Measurements from ENCODE around the gene RASA3.
A peak's percentile ranks its signal among the peaks of the same experiment; 100 is the strongest.
"Not testable (repeated sequence)": the region's sequence is repeated elsewhere in the genome, so short reads cannot be mapped to it uniquely, and the experiment has no call there.

The RASA3 gene

DNA sequence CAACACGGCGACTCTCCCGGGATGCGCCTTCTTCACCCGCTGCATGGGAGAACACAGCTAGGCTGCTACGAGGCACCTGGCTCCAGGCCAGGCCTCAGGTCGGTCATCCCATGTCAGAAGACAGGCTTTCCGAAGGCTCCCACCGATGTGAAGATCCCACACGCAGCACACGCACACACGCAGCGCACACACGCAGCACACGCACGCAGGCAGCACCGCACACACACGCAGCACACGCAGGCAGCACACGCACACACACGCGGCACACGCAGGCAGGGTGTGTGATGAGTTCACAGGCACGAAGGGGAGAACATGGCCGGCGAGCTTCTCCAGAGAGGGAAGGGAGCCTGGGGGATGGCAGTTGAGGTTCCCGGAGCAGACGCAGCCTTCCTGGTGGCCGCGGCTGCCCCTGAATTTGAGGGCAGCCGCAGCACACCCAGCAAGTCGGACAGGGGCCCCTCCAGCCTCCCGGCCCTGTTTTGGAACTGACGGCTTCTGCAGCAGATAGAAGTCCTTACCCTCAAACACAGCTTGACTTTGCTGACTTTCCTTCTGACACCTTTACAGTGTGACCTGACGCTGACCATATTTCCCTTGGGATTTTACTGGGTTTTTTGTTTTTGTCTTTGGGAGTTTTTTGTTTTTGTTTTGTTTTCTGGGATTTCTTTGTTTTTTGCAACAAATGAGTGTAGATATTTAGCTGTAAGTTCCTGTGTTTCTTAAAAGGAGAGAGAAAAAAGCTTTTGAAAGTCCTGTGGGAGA is 55.9 kb downstream of the RASA3 start:
- DNase-seq = no peak

DNA sequence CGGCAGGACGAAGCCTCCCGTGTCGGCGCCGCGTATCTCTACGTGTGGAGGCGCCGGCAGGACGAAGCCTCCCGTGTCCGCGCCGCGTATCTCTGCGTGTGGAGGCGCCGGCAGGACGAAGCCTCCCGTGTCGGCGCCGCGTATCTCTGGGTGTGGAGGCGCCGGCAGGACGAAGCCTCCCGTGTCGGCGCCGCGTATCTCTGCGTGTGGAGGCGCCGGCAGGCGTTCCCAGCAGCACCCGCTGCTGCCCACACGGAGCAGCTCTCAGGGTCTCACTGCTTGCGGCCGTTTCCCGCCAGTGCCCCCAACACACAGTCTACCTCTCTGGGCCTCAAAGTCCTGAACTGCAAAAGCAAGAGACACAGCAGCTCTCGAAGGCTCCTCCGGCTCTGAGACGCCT is 56.6 kb downstream of the RASA3 start:
- DNase-seq = not testable (repeated sequence)

DNA sequence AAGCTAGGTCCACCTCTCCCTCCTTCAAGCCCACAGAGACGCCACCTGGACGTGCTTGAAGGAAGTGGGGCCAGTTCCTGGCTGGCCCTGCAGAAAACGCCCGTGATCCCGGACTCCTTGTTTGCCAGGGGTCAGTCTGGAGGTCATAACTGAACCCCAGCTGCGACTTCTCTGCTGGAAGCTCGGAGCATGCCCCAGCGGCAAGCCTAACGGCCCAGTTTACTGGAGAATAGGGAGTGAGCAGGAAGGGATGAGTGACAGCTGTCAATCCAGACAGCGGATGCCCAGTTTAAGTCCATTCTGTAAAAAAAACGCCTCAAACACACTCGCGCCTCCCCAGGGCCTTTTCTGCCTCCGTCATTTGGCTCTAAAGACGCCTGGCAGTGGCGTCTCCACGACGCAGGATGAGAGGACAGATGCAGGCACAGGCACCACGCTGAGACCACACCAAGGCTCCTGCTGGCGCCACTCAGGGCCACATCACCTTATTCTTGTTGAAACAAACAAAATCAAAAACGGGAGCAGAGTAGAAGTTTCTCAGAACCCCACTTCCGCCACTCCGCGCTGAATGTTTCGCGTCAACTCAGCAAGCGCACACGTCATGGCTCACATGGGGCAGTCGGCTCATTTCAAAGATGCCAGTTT is 57.6 kb downstream of the RASA3 start:
- DNase-seq = no peak

DNA sequence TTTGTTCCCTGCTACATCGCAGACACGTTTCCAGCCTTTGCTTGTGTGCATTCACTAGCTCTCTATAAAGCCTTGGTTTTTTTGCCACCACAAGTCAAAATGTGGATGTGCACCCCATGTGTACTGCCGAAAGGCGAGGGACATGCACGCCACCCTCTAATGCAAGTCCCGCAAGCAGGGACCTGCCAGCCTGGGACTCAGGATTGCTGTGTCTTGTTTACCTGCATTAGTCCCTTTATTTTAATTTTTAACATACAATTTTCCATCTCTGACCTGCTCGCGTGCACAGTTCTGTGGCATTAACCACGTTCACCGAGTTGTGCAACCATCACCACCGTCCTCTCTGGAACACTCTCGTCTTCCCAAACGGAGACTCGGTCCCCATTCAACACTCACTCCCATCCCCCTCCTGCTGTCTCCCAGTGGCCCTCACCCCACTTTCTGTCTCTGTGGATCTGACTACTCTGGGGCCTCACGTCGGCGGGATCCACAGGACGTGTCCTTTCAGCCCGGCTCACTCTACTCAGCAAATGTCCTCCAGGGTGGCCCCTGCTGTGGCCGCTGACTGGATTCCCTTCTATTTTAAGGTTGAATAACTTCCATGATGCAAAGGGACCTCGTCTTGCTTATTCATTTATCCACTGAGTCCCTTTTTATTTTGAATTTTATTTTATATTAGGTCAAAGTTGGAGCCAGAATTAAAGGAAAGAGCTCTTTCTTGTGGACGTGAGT is 58.4 kb downstream of the RASA3 start:
- no peak for DNase-seq

DNA sequence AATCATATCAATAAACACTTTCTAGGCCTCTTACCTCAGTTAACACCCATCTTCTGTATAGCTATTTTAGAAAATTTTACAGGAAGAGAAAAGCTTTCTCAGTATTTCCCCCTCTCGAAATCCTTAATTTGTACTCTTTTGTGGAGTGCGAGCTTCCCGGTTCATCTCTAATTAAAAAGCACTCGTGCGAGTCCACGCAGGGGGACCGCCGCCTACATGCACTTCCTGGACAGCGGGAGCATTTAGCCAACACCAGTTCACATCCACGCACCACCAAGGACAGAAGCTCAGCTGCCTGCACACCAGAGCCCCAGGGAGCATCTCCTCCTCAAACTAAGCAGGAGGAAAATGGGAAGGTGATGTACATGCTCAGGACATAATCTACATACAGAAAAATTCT is 60.0 kb downstream of the RASA3 start:
- no peak for DNase-seq

DNA sequence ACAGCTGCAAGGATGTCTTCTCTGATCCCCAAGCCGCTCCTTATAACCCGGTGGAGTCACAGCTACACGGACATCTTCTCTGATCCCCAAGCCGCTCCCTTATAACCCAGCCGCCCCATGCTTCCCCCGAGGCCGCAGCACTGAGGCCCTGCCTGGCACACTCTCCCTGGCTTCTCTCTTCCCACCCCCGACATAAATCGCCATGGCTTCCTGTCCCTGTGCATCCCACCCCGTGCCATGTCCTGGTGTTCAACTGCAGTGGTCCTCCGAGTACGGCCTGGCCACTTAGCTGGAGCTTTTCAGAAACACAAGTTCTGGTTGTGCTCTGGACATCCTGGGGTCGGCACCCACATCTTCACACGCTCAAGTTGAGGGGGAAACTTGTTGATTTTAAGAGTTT is 60.4 kb downstream of the RASA3 start:
- no peak for DNase-seq

DNA sequence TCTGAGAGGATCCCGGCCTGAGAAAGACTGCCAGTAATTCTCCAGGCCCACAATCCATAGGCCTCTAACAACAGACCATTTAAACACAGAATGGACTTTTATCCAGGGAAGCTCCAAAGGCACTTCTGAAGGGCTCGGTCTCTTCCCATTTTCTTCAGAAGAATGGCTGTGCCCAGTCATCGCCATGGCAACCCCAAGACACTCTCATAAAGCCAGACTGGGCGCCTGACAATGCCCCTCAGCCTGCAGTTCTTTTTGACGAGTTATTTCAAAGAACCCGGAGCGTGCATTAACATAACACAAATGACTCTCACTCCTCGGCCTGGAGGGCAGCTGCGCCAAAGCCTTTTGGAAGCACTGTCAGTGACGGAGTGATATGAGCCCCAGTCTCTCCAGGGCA is 61.0 kb downstream of the RASA3 start:
- no peak for DNase-seq

DNA sequence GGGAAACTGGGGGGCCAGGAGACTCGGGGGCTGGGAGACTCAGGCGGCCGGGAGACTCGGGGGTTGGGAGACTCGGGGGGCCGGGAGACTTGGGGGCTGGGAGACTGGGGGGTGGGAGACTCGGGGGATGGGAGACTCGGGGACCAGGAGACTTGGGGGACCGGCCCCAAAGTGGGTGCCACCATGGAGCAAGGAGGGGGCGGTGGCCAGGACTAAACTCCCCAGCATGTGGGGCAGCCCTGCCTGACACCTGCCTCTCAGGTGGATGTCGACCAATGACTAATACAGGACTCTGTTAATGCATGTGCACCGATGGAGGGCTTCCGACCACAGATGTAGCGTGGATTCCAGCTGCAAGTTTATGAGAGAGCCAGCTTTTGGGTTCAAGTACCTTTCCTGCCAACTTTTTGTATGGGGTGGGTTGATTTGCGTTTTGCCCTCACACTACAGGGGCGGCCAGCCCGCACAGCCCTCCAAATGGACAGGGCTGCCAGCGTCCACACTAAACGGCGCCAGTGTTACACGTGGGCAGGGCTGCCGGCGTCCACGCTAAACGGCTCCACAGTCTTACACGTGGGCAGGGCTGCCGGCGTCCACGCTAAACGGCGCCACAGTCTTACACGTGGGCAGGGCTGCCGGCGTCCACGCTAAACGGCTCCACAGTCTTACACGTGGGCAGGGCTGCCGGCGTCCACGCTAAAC is 62.2 kb downstream of the RASA3 start:
- DNase-seq = no peak

DNA sequence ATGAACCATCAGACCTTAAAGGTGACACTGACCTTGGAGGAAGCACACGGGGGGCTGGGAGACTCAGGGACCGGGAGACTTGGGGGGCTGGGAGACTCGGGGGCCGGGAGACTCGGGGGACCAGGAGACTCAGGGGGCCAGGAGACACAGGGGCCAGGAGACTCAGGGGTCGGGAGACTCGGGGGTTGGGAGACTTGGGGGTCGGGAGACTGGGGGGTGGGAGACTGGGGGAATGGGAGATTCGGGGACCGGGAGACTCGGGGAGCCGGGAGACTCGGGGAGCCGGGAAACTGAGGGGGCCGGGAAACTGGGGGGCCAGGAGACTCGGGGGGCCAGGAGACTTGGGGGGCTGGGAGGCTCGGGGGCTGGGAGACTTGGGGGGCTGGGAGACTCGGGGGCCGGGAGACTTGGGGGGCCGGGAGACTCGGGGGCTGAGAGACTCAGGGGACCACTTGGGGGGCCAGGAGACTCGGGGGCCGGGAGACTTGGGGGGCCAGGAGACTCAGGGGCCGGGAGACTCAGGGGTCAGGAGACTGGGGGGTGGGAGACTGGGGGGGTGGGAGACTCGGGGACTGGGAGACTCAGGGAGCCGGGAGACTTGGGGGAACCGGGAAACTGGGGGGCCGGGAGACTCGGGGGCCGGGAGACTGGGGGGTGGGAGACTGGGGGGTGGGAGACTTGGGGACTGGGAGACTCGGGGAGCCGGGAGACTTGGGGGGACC is 62.9 kb downstream of the RASA3 start:
- no peak for DNase-seq

DNA sequence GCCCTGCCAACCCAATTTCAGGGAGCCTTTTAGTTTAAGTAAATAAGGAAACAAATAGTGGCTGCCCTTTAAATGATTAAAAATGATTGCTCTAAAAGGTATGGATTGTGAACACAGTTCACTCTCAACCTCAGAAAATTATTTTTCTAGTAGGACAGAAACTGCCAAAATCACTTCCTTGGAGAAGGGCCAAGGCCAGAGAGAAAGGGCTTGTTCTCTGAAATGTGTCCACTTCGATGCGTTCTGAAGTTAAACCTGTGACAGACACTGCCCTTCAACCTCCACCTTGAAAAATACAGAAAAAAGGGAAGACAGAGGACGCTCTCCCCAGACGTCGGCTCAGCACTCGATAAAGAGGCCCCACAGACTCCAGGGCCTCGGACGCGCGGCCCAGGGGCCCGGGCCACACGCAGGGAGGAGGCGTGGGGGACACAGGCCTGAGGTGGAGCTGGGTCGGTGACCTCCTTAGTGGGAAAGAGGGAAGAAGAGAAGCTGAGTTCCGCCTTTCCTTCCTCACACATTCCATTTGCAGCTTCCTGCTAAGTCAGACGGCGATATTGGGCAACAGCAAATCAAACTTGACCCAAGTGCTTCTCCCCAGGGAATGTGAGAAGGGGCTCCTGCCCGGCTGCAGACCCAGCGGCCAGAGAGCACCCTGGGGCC is 63.6 kb downstream of the RASA3 start:
- no peak for DNase-seq

DNA sequence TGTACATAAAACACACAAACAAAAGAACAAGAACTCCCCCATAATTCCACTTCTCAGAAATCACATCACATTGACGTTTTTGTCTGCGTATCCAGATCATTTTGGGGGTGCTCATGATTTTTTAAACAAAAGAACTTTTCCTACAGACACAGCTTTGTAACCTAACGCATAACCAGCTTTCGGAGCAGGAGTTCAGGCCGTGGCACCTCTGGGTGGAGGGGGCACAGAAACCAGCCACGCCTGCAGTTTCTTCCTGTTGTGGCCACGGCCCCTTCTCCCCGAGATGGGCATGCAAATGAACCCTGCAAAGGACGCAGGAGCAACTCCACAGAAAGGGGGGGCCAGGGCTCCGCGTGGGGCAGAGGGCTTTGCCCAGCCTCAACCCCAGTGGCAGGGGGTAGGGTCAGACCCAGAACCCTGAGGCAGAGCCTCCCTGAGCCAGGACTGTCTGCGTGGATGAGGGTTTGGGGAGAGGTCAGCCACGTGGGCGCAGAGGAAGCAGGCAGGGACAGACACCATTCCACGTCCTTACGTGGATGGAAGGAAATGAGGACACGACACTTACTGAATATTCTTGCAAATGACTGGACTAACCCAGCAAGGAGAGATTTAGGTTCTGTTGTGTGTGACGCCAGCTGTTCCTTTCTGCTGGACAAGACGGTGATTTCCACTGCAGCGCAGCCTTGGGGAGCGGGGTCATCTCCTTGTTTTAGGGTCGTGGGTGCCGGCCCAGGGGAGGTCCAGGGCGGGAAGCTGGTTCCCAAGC is 64.4 kb downstream of the RASA3 start:
- no peak for DNase-seq

DNA sequence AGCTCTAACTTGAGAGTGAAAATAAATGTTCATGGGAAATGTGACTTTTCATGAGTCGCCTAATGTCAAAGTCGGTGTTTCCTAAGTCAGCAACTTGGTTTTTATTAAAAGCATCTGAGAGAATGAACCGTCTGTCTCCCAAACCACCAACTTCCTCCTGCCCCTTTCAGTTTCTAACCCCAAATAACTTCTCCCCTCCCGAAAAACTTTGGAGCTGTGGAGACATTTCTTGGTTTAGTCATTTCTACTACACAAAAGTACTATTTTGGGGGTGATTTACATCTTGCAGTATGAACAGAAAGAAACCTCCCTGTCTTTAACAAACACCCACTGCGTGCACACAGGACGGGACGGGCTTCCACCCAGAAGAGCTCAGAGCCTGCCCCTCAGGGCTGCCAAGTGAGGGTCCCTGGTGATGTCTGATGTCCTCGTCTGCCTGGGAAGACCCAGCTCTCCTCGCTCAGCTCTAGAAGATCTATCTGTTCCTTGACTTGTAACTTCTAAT is 65.0 kb downstream of the RASA3 start:
- no peak for DNase-seq

DNA sequence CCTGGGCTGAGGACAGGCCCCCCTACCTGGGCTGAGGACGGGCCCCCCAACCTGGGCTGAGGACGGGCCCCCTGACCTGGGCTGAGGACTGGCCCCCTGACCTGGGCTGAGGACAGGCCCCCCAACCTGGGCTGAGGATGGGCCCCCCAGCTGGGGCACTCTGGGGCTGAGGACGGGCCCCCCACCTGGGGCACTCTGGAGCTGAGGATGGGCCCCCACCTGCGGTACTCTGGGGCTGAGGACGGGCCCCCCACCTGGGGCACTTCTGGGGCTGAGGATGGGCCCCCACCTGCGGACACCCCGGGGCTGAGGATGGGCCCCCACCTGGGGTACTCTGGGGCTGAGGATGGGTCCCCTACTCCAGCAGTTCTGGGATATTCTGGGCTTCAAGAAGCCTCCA is 65.5 kb downstream of the RASA3 start:
- no peak for DNase-seq

DNA sequence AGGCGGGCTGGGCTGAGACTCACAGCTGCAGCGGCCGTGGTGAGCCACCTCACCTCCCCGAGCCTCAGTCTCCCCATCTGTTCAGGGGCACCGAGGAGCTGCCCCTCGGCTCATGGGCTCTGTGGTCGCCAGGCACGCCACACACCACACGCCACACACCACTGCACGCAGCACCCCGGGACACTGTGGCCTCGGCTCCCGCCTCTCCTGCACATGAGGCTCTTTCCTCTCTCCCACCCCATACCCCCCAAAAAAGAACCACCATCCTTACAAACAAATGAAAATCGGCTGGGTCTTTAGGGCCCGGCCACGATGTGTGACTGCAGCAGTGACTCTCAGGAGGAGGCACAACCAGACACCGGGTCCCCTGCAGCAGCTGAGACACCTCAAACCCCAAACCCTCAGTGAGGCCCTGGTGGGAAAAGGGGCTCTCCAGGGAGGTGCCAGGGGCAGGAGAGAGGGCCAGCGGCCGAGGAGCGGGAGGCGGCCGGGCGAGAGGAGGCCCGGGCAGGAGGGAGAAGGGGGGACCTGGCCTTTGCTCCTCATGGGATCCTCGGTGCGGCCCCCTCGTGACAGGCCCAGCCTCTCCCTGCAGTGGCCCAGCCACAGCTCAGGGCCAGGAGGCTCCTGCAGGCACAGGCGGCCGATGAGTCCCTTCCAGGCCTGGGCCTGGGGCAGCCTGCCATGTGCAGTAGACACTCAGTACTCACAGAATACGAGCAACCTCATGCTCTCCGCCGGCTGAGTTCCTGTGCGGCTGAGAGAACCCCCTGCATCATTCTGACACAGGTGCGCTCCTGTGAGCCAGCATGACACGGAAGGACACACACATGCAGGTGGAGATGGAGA is 66.3 kb downstream of the RASA3 start:
- DNase-seq = no peak

DNA sequence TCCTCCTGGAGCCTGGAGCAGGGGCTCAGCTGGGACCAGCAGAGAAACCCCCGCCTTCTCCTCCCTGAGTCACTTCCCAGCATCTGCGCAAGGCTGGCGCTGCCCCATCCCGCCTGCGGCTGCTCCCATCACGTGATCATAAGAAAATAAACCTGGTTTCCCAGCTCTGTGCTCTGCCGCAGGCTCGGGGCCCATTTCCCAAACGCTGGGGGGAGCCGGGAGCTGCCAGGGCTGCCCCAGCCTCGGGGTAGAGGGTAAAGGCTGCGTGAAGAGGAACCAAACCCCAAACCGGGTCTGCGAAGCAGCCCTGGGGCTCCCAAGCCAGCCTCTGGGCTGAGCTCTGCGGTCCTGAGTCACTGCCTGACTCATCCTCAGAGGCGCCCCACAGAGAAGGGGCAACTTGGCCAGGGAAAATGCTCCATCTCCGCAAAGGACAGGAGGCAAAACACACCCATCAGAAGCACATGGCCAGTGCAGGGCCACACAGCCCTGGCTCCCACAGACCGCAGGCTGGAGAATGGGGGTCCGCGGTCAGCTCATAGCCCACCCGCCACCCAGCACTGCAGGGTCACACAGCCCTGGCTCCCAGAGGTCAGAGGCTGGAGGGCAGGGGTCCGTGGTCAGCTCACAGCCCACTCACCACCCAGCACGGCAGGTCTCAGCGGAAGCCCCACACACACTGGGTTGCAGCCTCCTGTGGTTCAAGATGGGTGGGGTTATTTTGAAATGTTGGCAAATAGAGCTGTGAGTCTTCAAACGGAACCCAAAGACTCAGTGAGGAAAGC is 67.1 kb downstream of the RASA3 start:
- DNase-seq = peak; percentile 39

DNA sequence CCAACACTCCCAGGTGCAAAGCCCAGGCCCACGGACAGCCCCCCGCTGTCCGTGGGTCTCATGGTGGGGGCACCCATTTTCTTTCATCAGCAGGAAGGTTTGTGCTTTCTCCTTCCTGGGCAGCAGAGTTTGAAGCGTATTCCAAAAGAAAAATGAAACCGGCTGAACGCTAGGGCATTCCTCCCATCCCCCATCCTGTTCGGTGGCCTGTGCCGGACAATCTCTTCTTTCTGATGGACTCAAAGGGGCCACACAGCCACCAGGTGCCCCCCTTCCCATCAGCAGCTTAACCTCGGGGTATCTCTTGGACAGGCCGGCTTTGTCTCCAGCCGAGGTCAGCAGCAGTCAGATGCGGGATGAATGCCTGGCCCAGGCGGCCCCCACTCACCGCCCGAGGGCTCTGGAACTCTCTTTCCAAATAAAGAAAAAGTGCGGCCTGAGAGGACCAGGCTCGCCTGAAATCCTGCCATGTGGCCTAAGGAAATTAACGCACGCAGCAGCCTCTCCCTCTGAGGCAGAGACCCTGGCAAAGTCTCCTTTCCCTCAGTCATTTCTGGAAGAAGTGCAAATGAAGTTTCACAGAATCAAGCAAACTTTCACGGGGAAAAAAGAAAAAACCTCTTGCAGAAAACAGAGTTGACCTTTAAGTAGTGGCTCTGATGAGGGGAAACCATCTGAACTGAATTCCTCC is 67.8 kb downstream of the RASA3 start:
- DNase-seq = no peak

DNA sequence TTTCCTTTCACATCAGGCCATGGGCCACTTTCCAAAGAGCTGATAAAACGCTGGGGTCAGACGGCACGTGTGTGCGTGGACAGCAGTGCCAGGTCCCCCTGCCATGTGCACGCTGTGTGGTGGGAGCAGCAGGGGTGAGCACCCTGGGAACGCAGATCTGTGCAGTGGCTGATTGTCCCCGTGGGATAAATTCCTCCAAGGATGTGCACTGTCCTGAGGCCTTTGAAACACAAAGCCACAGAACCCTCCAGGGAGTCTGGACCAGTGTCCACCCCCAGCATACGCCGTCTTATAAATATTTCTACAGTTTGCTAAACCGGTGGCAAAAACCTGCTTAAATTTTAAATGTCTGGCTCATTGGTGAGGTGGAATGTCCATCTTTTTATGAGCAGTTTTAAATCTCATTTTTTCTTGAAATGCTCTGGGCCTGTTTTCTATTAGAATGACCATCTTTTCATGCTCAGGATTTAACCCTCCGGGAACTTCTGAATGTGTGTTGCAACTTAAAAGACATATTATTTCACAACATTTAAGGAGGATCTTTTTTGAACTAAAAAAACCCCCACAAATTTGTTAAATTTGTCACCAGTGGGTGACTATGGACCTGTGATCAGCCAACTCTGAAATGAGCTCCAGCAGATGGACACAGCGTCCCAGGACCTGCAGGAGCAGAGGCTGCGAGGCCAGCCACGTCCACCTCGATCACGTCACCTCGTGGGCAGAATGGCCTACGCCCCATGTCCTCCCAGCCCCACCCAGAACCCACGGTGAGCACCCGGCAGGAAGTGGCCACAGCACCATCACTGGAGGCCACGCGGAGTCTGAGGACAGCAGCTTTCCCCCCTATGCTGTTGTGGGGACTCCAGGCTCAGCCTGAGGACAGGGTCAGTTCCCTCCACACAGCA is 68.6 kb downstream of the RASA3 start:
- DNase-seq = no peak

DNA sequence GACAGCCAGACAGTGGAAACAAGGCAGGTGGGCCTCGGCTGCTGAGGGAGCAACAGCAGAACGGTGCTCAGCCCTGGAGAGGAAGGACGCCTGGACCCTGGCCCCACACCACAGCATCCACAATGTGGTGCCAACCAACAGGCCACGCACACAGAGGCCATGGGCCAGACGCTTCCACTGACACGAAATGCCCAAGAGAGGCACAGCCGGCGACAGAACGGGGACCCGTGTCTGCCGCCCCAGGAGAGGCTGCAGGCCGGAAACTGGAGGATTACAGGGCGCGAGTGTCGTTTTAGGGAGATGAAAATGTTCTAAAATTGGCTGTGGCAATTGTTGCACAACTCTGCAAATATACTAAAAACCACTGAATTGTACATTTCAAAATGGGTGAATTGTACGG is 69.7 kb downstream of the RASA3 start:
- DNase-seq = no peak

All from NCI-H510A (cell line).